HG02938 (cell line): Measurements from ENCODE around the gene RHOA.
A peak's percentile ranks its signal among the peaks of the same experiment; 100 is the strongest.
"Not testable (repeated sequence)": the region's sequence is repeated elsewhere in the genome, so short reads cannot be mapped to it uniquely, and the experiment has no call there.

ENCODE experiments used
- ATAC-seq: cut with Tn5 transposase; IDR thresholded peaks from one replicate; pipeline ENCODE4 v1.9.1; 2021; ENCODE audit warnings: mild to moderate bottlenecking, moderate library complexity; ENCODE audit not compliant: unreplicated experiment

The RHOA gene

GRCh38 chr3:49412632-49413337 is 1.0 kb upstream of the RHOA start:
- peak; percentile 1 for ATAC-seq

GRCh38 chr3:49411535-49411967 is 225 bp downstream of the RHOA start:
- ATAC-seq = peak; percentile 16

- no peak for ATAC-seq
Measured at GRCh38 chr3:49410846-49411534, 786 bp downstream of the RHOA start.

GRCh38 chr3:49410066-49410845 is 1.5 kb downstream of the RHOA start:
- no peak for ATAC-seq

- ATAC-seq = no peak
Measured at GRCh38 chr3:49406571-49407565, 4.9 kb downstream of the RHOA start.

GRCh38 chr3:49405570-49405969 is 6.2 kb downstream of the RHOA start:
- not testable (repeated sequence) for ATAC-seq

- ATAC-seq = no peak
Measured at GRCh38 chr3:49403891-49404290, 7.9 kb downstream of the RHOA start.

GRCh38 chr3:49401766-49402165 is 10.0 kb downstream of the RHOA start:
- ATAC-seq = no peak

- no peak for ATAC-seq
Measured at GRCh38 chr3:49399461-49399860, 12.3 kb downstream of the RHOA start.

- no peak for ATAC-seq
Measured at GRCh38 chr3:49397470-49397869, 14.3 kb downstream of the RHOA start.

GRCh38 chr3:49391310-49391709 is 20.5 kb downstream of the RHOA start:
- ATAC-seq = not testable (repeated sequence)

- no peak for ATAC-seq
Measured at GRCh38 chr3:49389297-49389696, 22.5 kb downstream of the RHOA start.

GRCh38 chr3:49388289-49388820 is 23.4 kb downstream of the RHOA start:
- no peak for ATAC-seq

GRCh38 chr3:49387721-49388120 is 24.1 kb downstream of the RHOA start:
- ATAC-seq = no peak

GRCh38 chr3:49386056-49386756 is 25.6 kb downstream of the RHOA start:
- ATAC-seq = no peak

- ATAC-seq = no peak
Measured at GRCh38 chr3:49385617-49386016, 26.2 kb downstream of the RHOA start.

GRCh38 chr3:49383387-49383786 is 28.4 kb downstream of the RHOA start:
- no peak for ATAC-seq

GRCh38 chr3:49378249-49378895 is 33.4 kb downstream of the RHOA start:
- no peak for ATAC-seq

- no peak for ATAC-seq
Measured at GRCh38 chr3:49377483-49377882, 34.3 kb downstream of the RHOA start.
